ENCODE results near the gene ORAI2. TPM values are rescaled to one million over a fixed set of nuclear protein-coding genes. Genes with fewer than 3 reads are reported as not detected.

The ORAI2 gene
- polyA plus RNA-seq, 1 experiment = 41.6 TPM

DNA sequence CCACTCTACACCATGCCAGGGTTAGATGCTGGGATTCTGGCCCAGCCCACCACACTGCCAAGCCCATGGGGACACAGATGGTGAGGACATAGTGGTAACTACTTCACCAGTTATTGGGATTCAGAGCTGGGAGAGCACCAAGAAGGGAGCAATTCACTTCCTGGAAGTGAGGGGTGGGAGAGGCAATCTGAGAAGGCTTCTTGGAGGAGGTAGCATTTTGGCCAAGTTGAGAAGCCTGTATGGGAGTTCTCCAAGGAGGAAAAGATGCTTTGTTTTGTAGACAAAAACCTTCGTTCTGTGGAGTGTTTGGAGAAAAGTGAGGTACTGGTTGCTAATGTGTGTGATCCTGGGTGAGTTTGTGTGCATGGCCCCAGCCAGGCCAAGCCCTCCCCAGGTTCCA, 41.0 kb upstream of the ORAI2 start:
- no peak for DNase-seq (ENCODE audit: low read depth)
- Histone ChIP-seq H3K27me3 (ENCODE audit: control insufficient read depth, insufficient read depth, low read length) (no peaks in the 10 kb centered on the region), H3K4me3 (ENCODE audit: low read depth, low read length) (no peak overlapping the region), H3K36me3 (ENCODE audit: control insufficient read depth, insufficient read depth, low read length) (peaks cover 4% of the 10 kb centered on the region)
- CTCF ChIA-PET = interaction anchor here (1.3 to 3.4 kb wide), 4 partner anchors 12 to 114 kb away, joined by 3 to 43 read pairs (median 6); no protein-coding TSS in a partner anchor
- TF ChIP-seq, protein P1, sequence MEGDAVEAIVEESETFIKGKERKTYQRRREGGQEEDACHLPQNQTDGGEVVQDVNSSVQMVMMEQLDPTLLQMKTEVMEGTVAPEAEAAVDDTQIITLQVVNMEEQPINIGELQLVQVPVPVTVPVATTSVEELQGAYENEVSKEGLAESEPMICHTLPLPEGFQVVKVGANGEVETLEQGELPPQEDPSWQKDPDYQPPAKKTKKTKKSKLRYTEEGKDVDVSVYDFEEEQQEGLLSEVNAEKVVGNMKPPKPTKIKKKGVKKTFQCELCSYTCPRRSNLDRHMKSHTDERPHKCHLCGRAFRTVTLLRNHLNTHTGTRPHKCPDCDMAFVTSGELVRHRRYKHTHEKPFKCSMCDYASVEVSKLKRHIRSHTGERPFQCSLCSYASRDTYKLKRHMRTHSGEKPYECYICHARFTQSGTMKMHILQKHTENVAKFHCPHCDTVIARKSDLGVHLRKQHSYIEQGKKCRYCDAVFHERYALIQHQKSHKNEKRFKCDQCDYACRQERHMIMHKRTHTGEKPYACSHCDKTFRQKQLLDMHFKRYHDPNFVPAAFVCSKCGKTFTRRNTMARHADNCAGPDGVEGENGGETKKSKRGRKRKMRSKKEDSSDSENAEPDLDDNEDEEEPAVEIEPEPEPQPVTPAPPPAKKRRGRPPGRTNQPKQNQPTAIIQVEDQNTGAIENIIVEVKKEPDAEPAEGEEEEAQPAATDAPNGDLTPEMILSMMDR (IDR thresholded peaks at IDR 0.05; ENCODE audit: insufficient read depth, low read depth, low read length) = no peak
- POLR2A ChIA-PET = no interaction called here

DNA sequence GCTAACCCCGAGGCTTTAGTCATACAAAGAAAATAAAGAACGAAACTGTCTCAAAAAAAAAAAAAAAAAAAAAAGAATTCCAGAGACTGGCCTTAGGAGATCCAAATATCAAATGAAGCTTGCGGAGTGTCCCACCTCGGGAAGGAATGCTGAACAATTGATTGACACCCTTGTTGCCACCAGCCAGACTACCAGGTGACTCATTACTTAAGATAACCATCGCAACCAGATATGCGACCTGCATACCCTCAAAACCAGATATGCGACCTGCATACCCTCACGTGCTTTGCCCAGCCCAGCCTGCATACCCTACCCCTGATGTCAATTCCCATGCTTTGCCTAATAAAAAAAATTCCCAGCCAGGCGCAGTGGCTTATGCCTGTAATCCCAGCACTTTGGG, 39.9 kb upstream of the ORAI2 start:
- H3K4me3 ChIP-seq (ENCODE audit: low read depth, low read length) = no peak overlapping the region
- no peak for DNase-seq (ENCODE audit: low read depth)
- peaks cover 3% of the 10 kb centered on the region for H3K36me3 ChIP-seq (ENCODE audit: control insufficient read depth, insufficient read depth, low read length)
- TF ChIP-seq, protein P1 (IDR thresholded peaks at IDR 0.05; ENCODE audit: insufficient read depth, low read depth, low read length) = no peak
- H3K27me3 ChIP-seq (ENCODE audit: control insufficient read depth, insufficient read depth, low read length) = no peaks in the 10 kb centered on the region
- ChIA-PET CTCF (interaction anchor here (1.8 to 3.4 kb wide), 2 partner anchors 11 to 115 kb away, joined by 7 to 43 read pairs; no protein-coding TSS in a partner anchor), POLR2A (no interaction called here)

DNA sequence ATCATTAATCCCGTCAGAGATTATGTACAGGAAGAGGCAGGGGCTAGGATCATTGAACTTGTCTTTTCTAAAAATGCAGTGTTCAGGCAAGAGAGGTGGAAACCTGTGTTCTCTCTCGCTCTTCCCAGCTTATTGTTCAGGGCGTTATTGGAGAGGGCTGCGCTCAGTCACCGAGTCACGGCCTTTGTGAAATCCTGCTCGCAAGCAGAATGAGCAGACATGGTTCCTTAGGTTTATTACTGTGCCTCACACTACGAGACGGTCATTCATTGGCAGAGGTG, 37.8 kb upstream of the ORAI2 start:
- Histone ChIP-seq H3K36me3 (ENCODE audit: control insufficient read depth, insufficient read depth, low read length) (peaks cover 5% of the 10 kb centered on the region), H3K4me3 (ENCODE audit: low read depth, low read length) (peak overlapping the region; percentile 85), H3K27me3 (ENCODE audit: control insufficient read depth, insufficient read depth, low read length) (no peaks in the 10 kb centered on the region)
- TF ChIP-seq, protein P1 (IDR thresholded peaks at IDR 0.05; ENCODE audit: insufficient read depth, low read depth, low read length) = no peak
- CTCF ChIA-PET = interaction anchor here (0.6 to 3.7 kb wide), 4 partner anchors 9 to 122 kb away, joined by 3 to 15 read pairs (median 6); no protein-coding TSS in a partner anchor
- POLR2A ChIA-PET = no interaction called here
- no peak for DNase-seq (ENCODE audit: low read depth)

DNA sequence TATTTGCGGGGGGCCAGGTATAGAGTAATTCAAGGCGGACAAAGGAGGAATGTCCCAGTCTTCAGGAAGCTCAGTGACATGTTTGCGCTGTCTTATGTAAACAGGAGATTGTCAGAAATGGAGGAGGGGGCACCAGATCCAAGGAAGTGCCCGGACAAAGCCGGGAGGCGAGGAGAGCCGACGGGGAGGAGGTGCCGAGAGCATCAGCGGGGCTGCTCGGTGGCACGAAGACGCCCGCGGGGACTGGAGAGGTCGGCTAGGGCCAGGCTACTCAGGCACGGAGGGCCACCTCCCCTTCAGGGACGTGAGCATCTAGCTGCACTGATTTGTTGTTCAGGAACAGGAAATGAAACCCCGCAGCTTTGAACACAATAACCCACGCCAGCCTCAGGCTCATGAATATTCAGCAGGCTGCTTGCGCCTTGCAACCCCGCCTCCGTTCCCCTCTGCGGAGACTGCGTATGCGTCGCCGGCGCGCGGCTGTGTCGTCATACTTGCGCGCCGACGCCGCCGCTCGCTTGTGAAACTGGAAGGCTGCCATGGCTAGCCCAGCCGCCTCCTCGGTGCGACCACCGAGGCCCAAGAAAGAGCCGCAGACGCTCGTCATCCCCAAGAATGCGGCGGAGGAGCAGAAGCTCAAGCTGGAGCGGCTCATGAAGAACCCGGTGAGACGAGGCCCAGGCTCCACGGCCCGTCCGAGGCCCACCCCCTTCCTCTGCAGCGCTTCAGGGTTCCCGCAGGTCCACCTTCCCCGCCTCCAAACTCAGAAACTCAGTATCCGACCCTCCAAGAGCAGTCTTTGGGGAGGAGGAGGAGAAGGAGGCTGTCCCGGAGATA, 37.3 kb upstream of the ORAI2 start, which contains the start of gene PRKRIP1:
TSS of gene PRKRIP1 (plus strand) at position 491 of the 837 bp plus-strand sequence. CDS start at position 540, 49 bp downstream.
- peaks cover 5% of the 10 kb centered on the region for H3K36me3 ChIP-seq (ENCODE audit: control insufficient read depth, insufficient read depth, low read length)
- no peaks in the 10 kb centered on the region for H3K27me3 ChIP-seq (ENCODE audit: control insufficient read depth, insufficient read depth, low read length)
- ChIA-PET POLR2A (no interaction called here), CTCF (interaction anchor here (0.6 to 3.7 kb wide), 4 partner anchors 9 to 122 kb away, joined by 3 to 15 read pairs (median 6); no protein-coding TSS in a partner anchor)
- peak within 1 kb of the TSS; percentile 85 for H3K4me3 ChIP-seq (ENCODE audit: low read depth, low read length)
- peak; percentile 65 for DNase-seq (ENCODE audit: low read depth)
- TF ChIP-seq, protein P1 (IDR thresholded peaks at IDR 0.05; ENCODE audit: insufficient read depth, low read depth, low read length) = no peak

DNA sequence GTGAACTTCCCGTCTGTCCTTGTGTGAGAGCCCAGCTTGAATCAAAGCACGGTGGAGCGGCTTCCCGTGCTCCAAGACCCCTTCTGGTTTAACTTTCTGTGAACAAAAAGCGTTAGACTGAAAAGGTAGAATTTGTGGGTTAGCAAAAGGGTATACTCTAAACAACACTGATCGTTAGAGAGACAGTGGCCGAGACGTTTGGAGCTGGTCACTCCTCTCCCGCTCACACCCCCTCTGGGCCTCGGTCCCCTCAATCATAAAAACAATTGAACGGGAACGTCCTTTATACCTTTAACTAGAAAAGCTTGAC, 36.7 kb upstream of the ORAI2 start:
- TF ChIP-seq, protein P1 (IDR thresholded peaks at IDR 0.05; ENCODE audit: insufficient read depth, low read depth, low read length) = no peak
- ChIA-PET CTCF (interaction anchor here (1.1 to 3.7 kb wide), 3 partner anchors 8 to 123 kb away, joined by 3 to 15 read pairs (median 9); no protein-coding TSS in a partner anchor), POLR2A (no interaction called here)
- no peak for DNase-seq (ENCODE audit: low read depth)
- H3K4me3 ChIP-seq (ENCODE audit: low read depth, low read length) = peak overlapping the region; percentile 85
- H3K36me3 ChIP-seq (ENCODE audit: control insufficient read depth, insufficient read depth, low read length) = peaks cover 5% of the 10 kb centered on the region
- no peaks in the 10 kb centered on the region for H3K27me3 ChIP-seq (ENCODE audit: control insufficient read depth, insufficient read depth, low read length)

Data from BJ (cell line).